IPS-20b (cell line): ENCODE measurements around the gene RNPS1.

Source experiments
- H3K27ac ChIP-seq: one replicate; pipeline ENCODE4 v1.5.1; 2013; ENCODE audit warnings: low read length
- H3K27me3 ChIP-seq: 2 replicates; pipeline ENCODE4 v1.6.1; 2013; ENCODE audit warnings: mild to moderate bottlenecking, low read length, inconsistent platforms; ENCODE audit not compliant: insufficient read depth
- H3K36me3 ChIP-seq: 2 replicates; pipeline ENCODE4 v1.6.1; 2013; ENCODE audit warnings: low read depth, mild to moderate bottlenecking, inconsistent platforms, low read length, moderate library complexity; ENCODE audit not compliant: insufficient read depth
- H3K4me1 ChIP-seq: 2 replicates; pipeline ENCODE4 v1.6.1; 2013; ENCODE audit warnings: mild to moderate bottlenecking, control low read depth, inconsistent platforms, low read length, moderate library complexity; ENCODE audit not compliant: insufficient read depth
- H3K4me3 ChIP-seq: 2 replicates; pipeline ENCODE4 v1.5.1; 2013; ENCODE audit warnings: mild to moderate bottlenecking, low read length, inconsistent platforms
- H3K9ac ChIP-seq: 2 replicates; pipeline ENCODE4 v1.6.1; 2013; ENCODE audit warnings: low read depth, mild to moderate bottlenecking, inconsistent platforms, low read length, moderate library complexity
- H3K9me3 ChIP-seq: 2 replicates; pipeline ENCODE4 v1.6.1; 2013; ENCODE audit warnings: mild to moderate bottlenecking, low read depth, low read length, inconsistent platforms; ENCODE audit not compliant: insufficient read depth

The RNPS1 gene

GRCh38 chr16:2230376-2230775 is 37.5 kb downstream of the RNPS1 start:
- H3K9me3 ChIP-seq, result no peaks in the 10 kb centered on the region
- peaks cover 31% of the 10 kb centered on the region for H3K36me3 ChIP-seq
- H3K4me3 ChIP-seq, result no peak overlapping the region
- H3K27me3 ChIP-seq, result no peaks in the 10 kb centered on the region
- no peak overlapping the region for H3K9ac ChIP-seq
- H3K4me1 ChIP-seq, result no peaks in the 10 kb centered on the region
- no peak overlapping the region for H3K27ac ChIP-seq

GRCh38 chr16:2229632-2230250 is 38.2 kb downstream of the RNPS1 start:
- Histone ChIP-seq H3K27ac (no peak overlapping the region), H3K4me3 (no peak overlapping the region), H3K9ac (no peak overlapping the region), H3K27me3 (no peaks in the 10 kb centered on the region), H3K9me3 (no peaks in the 10 kb centered on the region), H3K36me3 (peaks cover 31% of the 10 kb centered on the region), H3K4me1 (no peaks in the 10 kb centered on the region)

GRCh38 chr16:2229091-2229490 is 38.8 kb downstream of the RNPS1 start:
- Histone ChIP-seq H3K27me3 (no peaks in the 10 kb centered on the region), H3K27ac (no peak overlapping the region), H3K4me3 (no peak overlapping the region), H3K36me3 (peaks cover 31% of the 10 kb centered on the region), H3K9ac (no peak overlapping the region), H3K4me1 (no peaks in the 10 kb centered on the region), H3K9me3 (no peaks in the 10 kb centered on the region)

GRCh38 chr16:2228161-2228824 is 39.6 kb downstream of the RNPS1 start:
- H3K36me3 ChIP-seq, result peaks cover 31% of the 10 kb centered on the region
- no peak overlapping the region for H3K9ac ChIP-seq

GRCh38 chr16:2226918-2227317 is 41.0 kb downstream of the RNPS1 start:
- Histone ChIP-seq H3K4me3 (no peak overlapping the region), H3K4me1 (no peaks in the 10 kb centered on the region), H3K27me3 (no peaks in the 10 kb centered on the region), H3K9me3 (no peaks in the 10 kb centered on the region), H3K27ac (no peak overlapping the region), H3K9ac (no peak overlapping the region), H3K36me3 (peaks cover 19% of the 10 kb centered on the region)

More at GRCh38 chr16:2228161-2228824, 39.6 kb downstream of the RNPS1 start:
- H3K4me1 ChIP-seq, result no peaks in the 10 kb centered on the region
- no peak overlapping the region for H3K27ac ChIP-seq
- no peak overlapping the region for H3K4me3 ChIP-seq
- no peaks in the 10 kb centered on the region for H3K27me3 ChIP-seq
- H3K9me3 ChIP-seq, result no peaks in the 10 kb centered on the region

- Histone ChIP-seq H3K4me3 (no peak overlapping the region), H3K9me3 (no peaks in the 10 kb centered on the region), H3K27ac (no peak overlapping the region), H3K4me1 (no peaks in the 10 kb centered on the region), H3K27me3 (no peaks in the 10 kb centered on the region), H3K9ac (no peak overlapping the region), H3K36me3 (peaks cover 14% of the 10 kb centered on the region)
These were observed 41.6 kb downstream of the RNPS1 start for GRCh38 chr16:2226245-2226793.

- peak overlapping the region; percentile 92 for H3K9ac ChIP-seq
- H3K36me3 ChIP-seq, result 0 out of 2 replicates have a peak, but pooled peaks cover 3% of the 10 kb centered on the region
- H3K27ac ChIP-seq, result peak overlapping the region; percentile 62
- H3K9me3 ChIP-seq, result no peaks in the 10 kb centered on the region
- H3K27me3 ChIP-seq, result no peaks in the 10 kb centered on the region
- H3K4me3 ChIP-seq, result peak overlapping the region; percentile 78
- H3K4me1 ChIP-seq, result no peaks in the 10 kb centered on the region
These were observed 43.9 kb downstream of the RNPS1 start for GRCh38 chr16:2223942-2224486.

- Histone ChIP-seq H3K9me3 (no peaks in the 10 kb centered on the region), H3K4me1 (no peaks in the 10 kb centered on the region), H3K9ac (peak within 1 kb of the TSS; percentile 92), H3K27me3 (no peaks in the 10 kb centered on the region), H3K27ac (peak within 1 kb of the TSS; percentile 62), H3K36me3 (no peaks in the 10 kb centered on the region), H3K4me3 (peak within 1 kb of the TSS; percentile 78)
These were observed 44.5 kb downstream of the RNPS1 start, which contains the start of gene E4F1 for GRCh38 chr16:2223221-2223941. Gene E4F1 (plus strand): TSS chr16:2223591. CDS start chr16:2223614, 23 bp downstream.

- H3K27me3 ChIP-seq, result no peaks in the 10 kb centered on the region
- H3K36me3 ChIP-seq, result peaks cover 19% of the 10 kb centered on the region
- H3K4me3 ChIP-seq, result no peak overlapping the region
- H3K4me1 ChIP-seq, result peaks cover 6% of the 10 kb centered on the region; the same call in 1 of the 2 replicates
- no peak overlapping the region for H3K9ac ChIP-seq
- H3K9me3 ChIP-seq, result no peaks in the 10 kb centered on the region
- no peak overlapping the region for H3K27ac ChIP-seq
These were observed 51.6 kb downstream of the RNPS1 start for GRCh38 chr16:2216330-2216729.

- Histone ChIP-seq H3K27me3 (no peaks in the 10 kb centered on the region), H3K4me1 (peaks cover 9% of the 10 kb centered on the region)
These were observed 53.3 kb downstream of the RNPS1 start, which contains the start of gene PGP for GRCh38 chr16:2214719-2214968. Gene PGP (minus strand): TSS chr16:2214840. CDS start chr16:2214777, 63 bp downstream.

GRCh38 chr16:2213817-2214718 is 53.9 kb downstream of the RNPS1 start:
- Histone ChIP-seq H3K4me3 (peak overlapping the region; percentile 84), H3K27ac (no peak overlapping the region), H3K36me3 (peaks cover 19% of the 10 kb centered on the region), H3K9ac (peak overlapping the region; percentile 80; the same call in 1 of the 2 replicates), H3K9me3 (no peaks in the 10 kb centered on the region), H3K27me3 (no peaks in the 10 kb centered on the region), H3K4me1 (peaks cover 9% of the 10 kb centered on the region)

More at GRCh38 chr16:2214719-2214968, 53.3 kb downstream of the RNPS1 start, which contains the start of gene PGP:
- peak within 1 kb of the TSS; percentile 97 for H3K9ac ChIP-seq
- H3K36me3 ChIP-seq, result peaks cover 19% of the 10 kb centered on the region
- peak within 1 kb of the TSS; percentile 99 for H3K27ac ChIP-seq
- peak within 1 kb of the TSS; percentile 97 for H3K4me3 ChIP-seq
- no peaks in the 10 kb centered on the region for H3K9me3 ChIP-seq
